GM12801 (cell line): Measurements from ENCODE around the gene KPTN.

Source experiments
- TF ChIP-seq, protein P1 (sequence below): IDR thresholded peaks from one replicate; pipeline ENCODE4 v1.5.1; 2011; ENCODE audit warnings: control low read depth; ENCODE audit not compliant: insufficient read length; ENCODE audit errors: extremely low read depth

KPTN gene

DNA sequence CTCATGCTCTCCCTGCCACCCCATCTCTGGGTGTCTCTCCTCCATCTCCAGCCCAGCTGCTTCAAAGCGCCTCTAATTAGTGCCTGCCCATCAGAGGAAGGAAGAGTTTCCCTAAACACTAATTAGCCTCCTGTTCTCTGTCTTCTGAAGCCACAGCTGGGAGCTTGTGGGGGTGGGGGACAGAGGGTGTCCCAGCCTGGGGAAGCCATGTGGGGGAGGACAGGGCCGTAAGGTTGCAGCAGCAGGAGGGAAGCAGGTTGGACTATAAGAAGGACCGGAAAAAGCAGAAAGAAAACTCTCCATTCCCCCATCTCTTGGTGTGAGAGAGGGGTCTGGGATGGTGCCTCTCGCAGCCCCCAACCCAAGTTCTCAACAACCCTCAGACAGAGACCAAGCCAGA lies 38.5 kb downstream of the KPTN start:
- TF ChIP-seq, protein P1, sequence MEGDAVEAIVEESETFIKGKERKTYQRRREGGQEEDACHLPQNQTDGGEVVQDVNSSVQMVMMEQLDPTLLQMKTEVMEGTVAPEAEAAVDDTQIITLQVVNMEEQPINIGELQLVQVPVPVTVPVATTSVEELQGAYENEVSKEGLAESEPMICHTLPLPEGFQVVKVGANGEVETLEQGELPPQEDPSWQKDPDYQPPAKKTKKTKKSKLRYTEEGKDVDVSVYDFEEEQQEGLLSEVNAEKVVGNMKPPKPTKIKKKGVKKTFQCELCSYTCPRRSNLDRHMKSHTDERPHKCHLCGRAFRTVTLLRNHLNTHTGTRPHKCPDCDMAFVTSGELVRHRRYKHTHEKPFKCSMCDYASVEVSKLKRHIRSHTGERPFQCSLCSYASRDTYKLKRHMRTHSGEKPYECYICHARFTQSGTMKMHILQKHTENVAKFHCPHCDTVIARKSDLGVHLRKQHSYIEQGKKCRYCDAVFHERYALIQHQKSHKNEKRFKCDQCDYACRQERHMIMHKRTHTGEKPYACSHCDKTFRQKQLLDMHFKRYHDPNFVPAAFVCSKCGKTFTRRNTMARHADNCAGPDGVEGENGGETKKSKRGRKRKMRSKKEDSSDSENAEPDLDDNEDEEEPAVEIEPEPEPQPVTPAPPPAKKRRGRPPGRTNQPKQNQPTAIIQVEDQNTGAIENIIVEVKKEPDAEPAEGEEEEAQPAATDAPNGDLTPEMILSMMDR = no peak

DNA sequence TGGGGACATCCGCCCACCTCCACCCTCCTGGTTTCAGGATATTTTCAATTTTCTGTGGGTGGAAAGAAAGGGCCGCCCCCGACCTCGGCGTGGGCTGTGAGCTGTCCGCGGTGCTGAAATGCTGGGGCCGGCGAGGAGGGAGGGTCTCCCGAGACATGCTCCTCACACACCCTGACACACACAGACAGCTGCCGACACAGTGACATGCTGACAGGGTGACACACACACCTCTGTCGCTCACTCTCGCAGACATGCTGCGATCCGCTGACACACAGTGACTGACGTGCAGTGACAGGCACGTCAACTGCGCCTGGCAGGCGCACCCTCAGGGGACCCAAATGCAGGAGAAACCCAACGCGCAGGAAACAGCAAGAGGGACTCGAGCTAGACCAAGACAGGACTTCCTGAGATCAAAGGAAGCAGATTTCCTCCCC lies 39.6 kb downstream of the KPTN start:
- TF ChIP-seq, protein P1 = no peak

DNA sequence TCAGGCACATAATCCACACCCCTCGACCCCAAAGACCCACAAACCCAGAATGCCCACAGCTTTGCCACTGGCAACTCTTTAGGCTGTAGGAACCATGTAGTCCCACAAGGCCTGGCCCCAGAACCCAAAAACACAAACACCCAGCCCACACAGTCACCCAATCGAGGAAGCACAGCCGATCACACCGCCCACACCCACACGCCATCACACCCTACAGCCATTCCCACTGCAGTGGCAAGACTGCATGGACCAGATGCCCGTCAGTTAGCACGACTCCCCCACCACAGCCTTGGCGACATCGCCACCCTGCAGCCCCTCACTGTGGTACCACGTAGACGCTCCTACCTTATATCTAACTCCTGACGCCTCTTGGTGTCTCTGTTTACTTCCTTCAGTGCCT lies 40.7 kb downstream of the KPTN start:
- TF ChIP-seq, protein P1 = no peak

DNA sequence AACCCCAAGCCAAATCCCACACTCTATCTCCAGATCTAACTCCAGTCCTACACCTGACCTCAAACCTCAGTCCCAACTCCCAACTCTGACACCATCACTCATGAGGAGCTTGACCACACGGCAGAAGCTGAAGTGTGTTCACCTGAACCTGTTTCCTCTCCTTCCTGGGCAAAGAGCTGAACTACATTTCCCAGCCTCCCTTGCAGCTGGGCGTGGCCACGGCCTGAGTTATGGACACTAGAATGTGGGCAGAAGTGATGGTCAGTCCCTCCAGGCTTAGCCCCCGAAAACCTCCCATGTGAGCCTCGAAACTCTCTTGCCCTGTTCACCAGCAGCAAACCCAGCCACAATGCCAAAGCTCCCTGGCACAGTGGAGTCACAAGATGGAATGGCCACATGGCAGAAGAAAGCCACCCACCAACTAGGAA lies 45.2 kb downstream of the KPTN start:
- TF ChIP-seq, protein P1 = no peak

DNA sequence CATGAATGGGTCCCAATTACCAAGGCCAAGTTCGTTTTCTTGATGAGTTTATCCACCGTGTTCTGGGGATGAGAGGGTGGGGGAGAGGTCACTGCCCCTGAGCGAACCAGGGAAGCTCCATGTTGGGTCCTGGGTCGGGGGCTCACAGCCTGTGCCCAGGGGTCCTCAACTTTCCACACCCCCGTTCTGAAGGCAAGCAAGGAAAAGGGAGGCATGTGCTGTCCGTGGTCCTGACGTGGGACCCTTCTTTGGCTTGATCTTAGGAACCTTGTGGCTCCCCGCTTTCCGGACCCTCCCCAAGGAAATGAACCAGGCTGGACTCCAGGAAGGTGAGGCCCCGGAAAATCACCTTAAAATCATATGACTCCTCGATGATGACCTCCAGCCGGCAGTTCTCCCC lies 46.5 kb downstream of the KPTN start:
- TF ChIP-seq, protein P1 = no peak

DNA sequence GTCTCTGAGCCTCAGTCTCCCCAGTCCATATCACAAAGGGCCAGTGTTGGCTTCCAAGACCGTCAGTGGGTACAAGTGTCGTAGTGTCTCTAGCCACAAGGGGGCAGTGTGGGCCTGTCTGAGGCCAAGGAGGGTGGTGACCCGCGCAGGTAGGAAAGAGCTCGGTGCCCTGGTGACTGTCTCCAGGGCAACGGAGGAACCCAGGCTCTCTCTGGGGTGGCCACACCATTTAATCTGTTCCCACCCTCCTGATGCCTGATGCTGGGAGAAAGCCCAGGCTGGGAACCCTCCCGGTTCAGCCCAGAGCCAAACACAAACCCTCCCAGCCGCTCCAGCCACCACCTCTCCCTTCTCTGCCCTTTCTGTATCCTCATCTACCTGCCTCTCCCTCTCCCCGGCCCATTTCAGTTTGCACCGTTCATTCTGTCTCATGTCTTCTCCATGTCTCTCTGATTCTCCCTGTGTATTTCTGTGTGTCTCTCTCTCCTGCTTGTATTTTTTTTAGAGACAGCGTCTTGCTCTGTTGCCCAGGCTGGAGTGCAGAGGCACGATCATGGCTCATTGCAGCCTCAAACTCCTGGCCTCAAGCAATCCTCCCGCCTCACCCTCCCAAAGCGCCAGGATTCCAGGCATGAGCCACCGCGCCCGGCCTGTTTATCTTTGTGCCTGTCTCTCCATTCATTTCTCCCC lies 47.2 kb downstream of the KPTN start:
- TF ChIP-seq, protein P1 = no peak

DNA sequence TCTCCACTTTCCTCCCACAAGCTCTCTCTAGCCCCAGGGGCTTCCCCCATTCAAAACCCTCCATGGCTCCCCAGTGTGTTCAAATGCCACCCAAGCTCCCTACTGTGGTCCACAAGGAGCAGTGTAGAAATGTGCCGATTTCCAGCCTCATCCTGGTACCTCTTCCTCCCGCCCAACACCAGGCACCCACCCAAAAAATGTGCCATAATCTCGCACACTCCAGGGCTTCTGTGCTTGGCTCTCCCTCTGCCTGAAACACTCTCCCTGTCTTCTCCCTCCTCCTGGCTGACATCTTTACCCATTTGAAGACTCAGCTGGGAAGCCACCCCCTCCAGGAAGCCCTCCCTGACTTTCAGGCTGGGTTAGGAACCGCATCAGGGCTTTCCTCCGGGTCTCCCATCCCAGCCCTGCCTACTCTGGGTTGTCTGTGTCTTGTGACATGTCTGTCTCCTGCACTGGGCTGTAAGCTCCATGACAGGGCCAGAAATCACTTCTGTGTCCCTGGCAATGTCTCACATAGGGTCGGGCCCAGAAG lies 48.1 kb downstream of the KPTN start:
- TF ChIP-seq, protein P1 = no peak
